Left ventricle myocardium superior (tissue), 1 donor: ENCODE data around the gene FTCD. TPM values are rescaled to one million over a fixed set of nuclear protein-coding genes. Genes with fewer than 3 reads are reported as not detected.
A peak's percentile ranks its signal among the peaks of the same experiment; 100 is the strongest.

ENCODE experiments used
- ATAC-seq: fragments of 200-7000 bp; cut with Tn5 transposase; one replicate; pipeline ENCODE4 v1.9.1; 2020; ENCODE audit warnings: mild to moderate bottlenecking, moderate library complexity
- DNase-seq: peaks from one replicate; pipeline ENCODE4 v3.0.0-alpha.2; 2020
- intact Hi-C: fragments of 100-400 bp; cut with micrococcal nuclease; formaldehyde crosslinking; loops from one replicate; pipeline ENCODE4 v1.11.0; 2022
- total RNA-seq: library from RNA; stranded (reverse); fragmentation: NEBNext Ultra II Directional; extraction: Animal tissue kit (Norgen Biotek cat#: 25700); gene quantifications from one replicate; pipeline ENCODE4 v1.2.1, GENCODE V29; 2021
- donor health status: DM: no; HTN: yes; CAD: no; lungs with severe emphysema.

The FTCD gene
- total RNA-seq, 1 donor from 2014 or later, result 1.5 TPM

GRCh38 chr21:46100906-46101305 lies 54.5 kb downstream of the FTCD start:
- intact Hi-C loops, result loop anchor here (10.0 kb wide), 1 partner anchor 126 kb away; no protein-coding TSS in a partner anchor
- no peak for DNase-seq

GRCh38 chr21:46100426-46100825 lies 55.0 kb downstream of the FTCD start:
- no peak for DNase-seq
- ATAC-seq, result no peak
- intact Hi-C loops, result loop anchor here (10.0 kb wide), 1 partner anchor 126 kb away; no protein-coding TSS in a partner anchor

More at GRCh38 chr21:46100906-46101305, 54.5 kb downstream of the FTCD start:
- no peak for ATAC-seq

GRCh38 chr21:46100020-46100419 lies 55.4 kb downstream of the FTCD start:
- intact Hi-C loops, result loop anchor here (10.0 kb wide), 1 partner anchor 125 kb away; no protein-coding TSS in a partner anchor
- ATAC-seq (no peak), DNase-seq (no peak)

GRCh38 chr21:46099476-46099875 lies 55.9 kb downstream of the FTCD start:
- DNase-seq (peak; percentile 60), ATAC-seq (peak; percentile 38)
- intact Hi-C loops, result no loop called here

- peak; percentile 57 for DNase-seq
- intact Hi-C loops, result no loop called here
These were observed 56.9 kb downstream of the FTCD start for GRCh38 chr21:46098303-46099141.

GRCh38 chr21:46097336-46098293 lies 57.8 kb downstream of the FTCD start, which contains the start of gene COL6A2:
Gene COL6A2 (plus strand): TSS chr21:46098112.
- ATAC-seq, result peak; percentile 91
- intact Hi-C loops, result no loop called here

More at GRCh38 chr21:46098303-46099141, 56.9 kb downstream of the FTCD start:
- ATAC-seq, result peak; percentile 68

GRCh38 chr21:46096596-46097335 lies 58.6 kb downstream of the FTCD start:
- ATAC-seq (no peak), DNase-seq (peak; percentile 30)
- intact Hi-C loops, result no loop called here

More at GRCh38 chr21:46097336-46098293, 57.8 kb downstream of the FTCD start, which contains the start of gene COL6A2:
- DNase-seq, result peak; percentile 88

GRCh38 chr21:46095814-46096595 lies 59.4 kb downstream of the FTCD start:
- intact Hi-C loops, result no loop called here

GRCh38 chr21:46095083-46095719 lies 60.2 kb downstream of the FTCD start:
- DNase-seq, result peak; percentile 43
- intact Hi-C loops, result no loop called here
- ATAC-seq, result no peak

More at GRCh38 chr21:46095814-46096595, 59.4 kb downstream of the FTCD start:
- ATAC-seq (no peak), DNase-seq (no peak)

GRCh38 chr21:46094401-46095082 lies 60.8 kb downstream of the FTCD start:
- no peak for DNase-seq
- no peak for ATAC-seq
- intact Hi-C loops, result no loop called here

- DNase-seq, result no peak
- intact Hi-C loops, result no loop called here
- ATAC-seq, result no peak
These were observed 61.5 kb downstream of the FTCD start for GRCh38 chr21:46093668-46094400.

- intact Hi-C loops, result no loop called here
- ATAC-seq (peak; percentile 7), DNase-seq (no peak)
These were observed 62.3 kb downstream of the FTCD start for GRCh38 chr21:46092811-46093667.

- DNase-seq (peak; percentile 69), ATAC-seq (peak; percentile 82)
- intact Hi-C loops, result no loop called here
These were observed 63.2 kb downstream of the FTCD start for GRCh38 chr21:46092026-46092764.

- ATAC-seq (no peak), DNase-seq (no peak)
- intact Hi-C loops, result no loop called here
These were observed 63.8 kb downstream of the FTCD start for GRCh38 chr21:46091631-46092025.

- intact Hi-C loops, result no loop called here
- ATAC-seq (no peak), DNase-seq (no peak)
These were observed 64.3 kb downstream of the FTCD start for GRCh38 chr21:46091118-46091517.
